ENCODE data around the gene PPP2R3B. TPM values are rescaled to one million over a fixed set of nuclear protein-coding genes. Genes with fewer than 3 reads are reported as not detected.
"Not testable (repeated sequence)": the region's sequence is repeated elsewhere in the genome, so short reads cannot be mapped to it uniquely, and the experiment has no call there.

Gene PPP2R3B
- polyA plus RNA-seq, 1 donor from 2014 or later, result 41.7 TPM

DNA sequence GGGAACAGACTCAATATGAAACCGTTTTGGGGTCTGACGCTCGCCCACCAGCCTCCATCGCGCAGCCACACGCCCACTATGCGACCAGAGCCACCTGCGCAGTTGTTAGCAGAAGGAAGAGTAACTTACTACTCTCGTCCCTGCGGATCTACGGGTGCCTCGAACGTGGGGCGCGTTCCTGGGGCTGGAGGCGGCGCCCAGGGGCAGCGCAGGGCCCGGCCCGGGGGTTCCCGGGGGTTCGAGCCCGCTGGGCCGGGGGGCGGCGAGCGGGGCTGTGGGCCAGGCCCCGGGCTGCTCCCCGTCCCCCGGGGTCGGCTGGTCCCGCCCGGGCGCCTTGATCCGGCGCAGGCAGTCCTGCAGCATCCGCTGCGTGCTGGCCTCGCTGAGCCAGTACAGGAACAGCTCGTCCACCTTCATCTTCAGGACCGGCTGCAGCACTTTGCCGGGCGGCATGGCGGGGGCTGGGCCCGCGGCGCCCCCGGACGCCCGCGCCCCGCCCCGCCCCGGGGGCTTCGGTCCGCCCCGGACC is 404 bp downstream of the PPP2R3B start:
- Histone ChIP-seq H3K79me2 (replicated peaks; ENCODE audit: insufficient read depth, low read length) (peaks cover 5% of the 10 kb centered on the region), H3F3A (ENCODE audit: insufficient read depth, low read length, poor library complexity, severe bottlenecking) (no peaks in the 10 kb centered on the region), H3K27me3 (ENCODE audit: insufficient read depth, low read depth, low read length) (no peaks in the 10 kb centered on the region), H4K20me1 (ENCODE audit: insufficient read depth) (no peaks in the 10 kb centered on the region), H3K9me3 (ENCODE audit: low read length) (no peaks in the 10 kb centered on the region), H3K9ac (ENCODE audit: low read length) (peak overlapping the region; percentile 93), H3K4me3 (ENCODE audit: low read length) (peak overlapping the region; percentile 94), H3K36me3 (ENCODE audit: insufficient read depth, low read length) (no peaks in the 10 kb centered on the region), H3K4me2 (ENCODE audit: low read length) (peak overlapping the region; percentile 62), H3K9me2 (ENCODE audit: insufficient read depth, low read length) (no peaks in the 10 kb centered on the region), H3K27ac (ENCODE audit: low read length) (peak overlapping the region; percentile 96), H2AFZ (ENCODE audit: low read depth, low read length) (no peak overlapping the region)
- no peak for TF ChIP-seq POLR2AphosphoS5 (IDR thresholded peaks at IDR 0.05)
- TF ChIP-seq MXI1 (conservative IDR thresholded peaks at IDR 0.05; ENCODE audit: poor library complexity, severe bottlenecking), result no peak
- no peak for TF ChIP-seq SMC3 (conservative IDR thresholded peaks at IDR 0.05; ENCODE audit: poor library complexity)

- not testable (repeated sequence) for H3K36me3 ChIP-seq (ENCODE audit: insufficient read depth, low read length); H3K9ac ChIP-seq (ENCODE audit: low read length); H2AFZ ChIP-seq (ENCODE audit: low read depth, low read length); H3K27me3 ChIP-seq (ENCODE audit: insufficient read depth, low read depth, low read length); H3K9me2 ChIP-seq (ENCODE audit: insufficient read depth, low read length); H4K20me1 ChIP-seq (ENCODE audit: insufficient read depth); H3K79me2 ChIP-seq (replicated peaks; ENCODE audit: insufficient read depth, low read length); H3K27ac ChIP-seq (ENCODE audit: low read length); H3F3A ChIP-seq (ENCODE audit: insufficient read depth, low read length, poor library complexity, severe bottlenecking); H3K9me3 ChIP-seq (ENCODE audit: low read length)
- Histone ChIP-seq H3K4me3 (ENCODE audit: low read length) (peak overlapping the region; percentile 94), H3K4me2 (ENCODE audit: low read length) (peak overlapping the region; percentile 62)
Measured at GRCh38 chrX:385736-386135, 971 bp downstream of the PPP2R3B start.

- Histone ChIP-seq H2AFZ (ENCODE audit: low read depth, low read length) (no peak overlapping the region), H3K79me2 (replicated peaks; ENCODE audit: insufficient read depth, low read length) (peaks cover 5% of the 10 kb centered on the region), H3K36me3 (ENCODE audit: insufficient read depth, low read length) (no peaks in the 10 kb centered on the region), H3K9me3 (ENCODE audit: low read length) (no peaks in the 10 kb centered on the region), H3K9me2 (ENCODE audit: insufficient read depth, low read length) (no peaks in the 10 kb centered on the region), H3K9ac (ENCODE audit: low read length) (no peak overlapping the region), H4K20me1 (ENCODE audit: insufficient read depth) (no peaks in the 10 kb centered on the region), H3K27ac (ENCODE audit: low read length) (no peak overlapping the region), H3K4me3 (ENCODE audit: low read length) (no peak overlapping the region), H3K4me2 (ENCODE audit: low read length) (no peak overlapping the region), H3K27me3 (ENCODE audit: insufficient read depth, low read depth, low read length) (no peaks in the 10 kb centered on the region), H3F3A (ENCODE audit: insufficient read depth, low read length, poor library complexity, severe bottlenecking) (no peaks in the 10 kb centered on the region)
- TF ChIP-seq POLR2AphosphoS5 (IDR thresholded peaks at IDR 0.05), result no peak
- TF ChIP-seq, protein P1, sequence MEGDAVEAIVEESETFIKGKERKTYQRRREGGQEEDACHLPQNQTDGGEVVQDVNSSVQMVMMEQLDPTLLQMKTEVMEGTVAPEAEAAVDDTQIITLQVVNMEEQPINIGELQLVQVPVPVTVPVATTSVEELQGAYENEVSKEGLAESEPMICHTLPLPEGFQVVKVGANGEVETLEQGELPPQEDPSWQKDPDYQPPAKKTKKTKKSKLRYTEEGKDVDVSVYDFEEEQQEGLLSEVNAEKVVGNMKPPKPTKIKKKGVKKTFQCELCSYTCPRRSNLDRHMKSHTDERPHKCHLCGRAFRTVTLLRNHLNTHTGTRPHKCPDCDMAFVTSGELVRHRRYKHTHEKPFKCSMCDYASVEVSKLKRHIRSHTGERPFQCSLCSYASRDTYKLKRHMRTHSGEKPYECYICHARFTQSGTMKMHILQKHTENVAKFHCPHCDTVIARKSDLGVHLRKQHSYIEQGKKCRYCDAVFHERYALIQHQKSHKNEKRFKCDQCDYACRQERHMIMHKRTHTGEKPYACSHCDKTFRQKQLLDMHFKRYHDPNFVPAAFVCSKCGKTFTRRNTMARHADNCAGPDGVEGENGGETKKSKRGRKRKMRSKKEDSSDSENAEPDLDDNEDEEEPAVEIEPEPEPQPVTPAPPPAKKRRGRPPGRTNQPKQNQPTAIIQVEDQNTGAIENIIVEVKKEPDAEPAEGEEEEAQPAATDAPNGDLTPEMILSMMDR (IDR thresholded peaks at IDR 0.05; ENCODE audit: poor library complexity, severe bottlenecking), result no peak
- no peak for TF ChIP-seq EP300 (conservative IDR thresholded peaks at IDR 0.05; ENCODE audit: poor library complexity, severe bottlenecking)
- TF ChIP-seq EZH2 (IDR thresholded peaks at IDR 0.05; ENCODE audit: borderline replicate concordance, insufficient read depth, low read length, poor library complexity, severe bottlenecking), result no peak
- TF ChIP-seq SMC3 (conservative IDR thresholded peaks at IDR 0.05; ENCODE audit: poor library complexity), result no peak
- no peak for TF ChIP-seq TAF1 (IDR thresholded peaks at IDR 0.05; ENCODE audit: low read depth)
- no peak for TF ChIP-seq MXI1 (conservative IDR thresholded peaks at IDR 0.05; ENCODE audit: poor library complexity, severe bottlenecking)
- TF ChIP-seq, protein P2, sequence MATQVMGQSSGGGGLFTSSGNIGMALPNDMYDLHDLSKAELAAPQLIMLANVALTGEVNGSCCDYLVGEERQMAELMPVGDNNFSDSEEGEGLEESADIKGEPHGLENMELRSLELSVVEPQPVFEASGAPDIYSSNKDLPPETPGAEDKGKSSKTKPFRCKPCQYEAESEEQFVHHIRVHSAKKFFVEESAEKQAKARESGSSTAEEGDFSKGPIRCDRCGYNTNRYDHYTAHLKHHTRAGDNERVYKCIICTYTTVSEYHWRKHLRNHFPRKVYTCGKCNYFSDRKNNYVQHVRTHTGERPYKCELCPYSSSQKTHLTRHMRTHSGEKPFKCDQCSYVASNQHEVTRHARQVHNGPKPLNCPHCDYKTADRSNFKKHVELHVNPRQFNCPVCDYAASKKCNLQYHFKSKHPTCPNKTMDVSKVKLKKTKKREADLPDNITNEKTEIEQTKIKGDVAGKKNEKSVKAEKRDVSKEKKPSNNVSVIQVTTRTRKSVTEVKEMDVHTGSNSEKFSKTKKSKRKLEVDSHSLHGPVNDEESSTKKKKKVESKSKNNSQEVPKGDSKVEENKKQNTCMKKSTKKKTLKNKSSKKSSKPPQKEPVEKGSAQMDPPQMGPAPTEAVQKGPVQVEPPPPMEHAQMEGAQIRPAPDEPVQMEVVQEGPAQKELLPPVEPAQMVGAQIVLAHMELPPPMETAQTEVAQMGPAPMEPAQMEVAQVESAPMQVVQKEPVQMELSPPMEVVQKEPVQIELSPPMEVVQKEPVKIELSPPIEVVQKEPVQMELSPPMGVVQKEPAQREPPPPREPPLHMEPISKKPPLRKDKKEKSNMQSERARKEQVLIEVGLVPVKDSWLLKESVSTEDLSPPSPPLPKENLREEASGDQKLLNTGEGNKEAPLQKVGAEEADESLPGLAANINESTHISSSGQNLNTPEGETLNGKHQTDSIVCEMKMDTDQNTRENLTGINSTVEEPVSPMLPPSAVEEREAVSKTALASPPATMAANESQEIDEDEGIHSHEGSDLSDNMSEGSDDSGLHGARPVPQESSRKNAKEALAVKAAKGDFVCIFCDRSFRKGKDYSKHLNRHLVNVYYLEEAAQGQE (IDR thresholded peaks at IDR 0.05; ENCODE audit: borderline replicate concordance), result no peak
- no peak for TF ChIP-seq RAD21 (conservative IDR thresholded peaks at IDR 0.05)
Measured at GRCh38 chrX:384861-385260, 1.8 kb downstream of the PPP2R3B start.

All from neural cell (in vitro differentiated cells).